K562 (cell line): ENCODE data around the gene LEPR. TPM values are rescaled to one million over a fixed set of nuclear protein-coding genes. Genes with fewer than 3 reads are reported as not detected.

Experiments
- CXXC5 ChIP-seq: fragments of 250-450 bp; sonication (Bioruptor Pico); IDR thresholded peaks from 2 replicates; pipeline ENCODE4 v1.8.0; 2022; ENCODE audit warnings: inconsistent platforms, mild to moderate bottlenecking, moderate library complexity
- IRF2 ChIP-seq: sonication (generic); formaldehyde crosslinking; IDR thresholded peaks from 2 replicates; pipeline ENCODE4 v1.8.1; 2022; ENCODE audit warnings: mild to moderate bottlenecking, missing genetic modification reagents
- KAT8 ChIP-seq: fragments of 450-650 bp; IDR thresholded peaks from 2 replicates; pipeline ENCODE4 v1.6.1; 2016; ENCODE audit warnings: low read depth, mild to moderate bottlenecking
- MCM2 ChIP-seq: fragments of 450-650 bp; IDR thresholded peaks from 2 replicates; pipeline ENCODE4 v1.6.1; 2017; ENCODE audit warnings: low read depth, mild to moderate bottlenecking
- MYBL2 ChIP-seq, 2 experiments: fragments of 450-650 bp in 1 of 2; sonication (generic) in 1 of 2; formaldehyde crosslinking in 1 of 2; IDR thresholded peaks; 2 replicates each; pipeline versions ENCODE4 v1.6.1 to v1.8.1; 2017 to 2022; ENCODE audit warnings: borderline replicate concordance in 1 of 2, inconsistent platforms in 1 of 2, low read depth in 1 of 2, mild to moderate bottlenecking in 1 of 2, missing genetic modification reagents in 1 of 2, moderate library complexity in 1 of 2
- POLR3G ChIP-seq: IDR thresholded peaks from 2 replicates; pipeline ENCODE4 v1.6.1; 2011; ENCODE audit not compliant: insufficient read length, insufficient replicate concordance; ENCODE audit errors: extremely low read depth
- RNF2 ChIP-seq: sonication (generic); IDR thresholded peaks from 2 replicates; pipeline ENCODE4 v1.6.1; 2016
- TEAD1 ChIP-seq, 2 experiments: fragments of 450-650 bp in 1 of 2; sonication (generic) in 1 of 2; formaldehyde crosslinking; IDR thresholded peaks; 2 replicates each; pipeline versions ENCODE4 v1.4.0 to v1.8.0; 2020 to 2022; ENCODE audit warnings: mild to moderate bottlenecking in 2 of 2, missing genetic modification reagents in 1 of 2
- ZNF239 ChIP-seq: fragments of 250-450 bp; sonication (Bioruptor Pico); IDR thresholded peaks from 2 replicates; pipeline ENCODE4 v1.4.0; 2020; ENCODE audit warnings: mild to moderate bottlenecking
- ZNF57 ChIP-seq: fragments of 450-650 bp; formaldehyde crosslinking; IDR thresholded peaks from 2 replicates; pipeline ENCODE4 v1.4.0; 2020; ENCODE audit warnings: mild to moderate bottlenecking, moderate library complexity
- ZNF785 ChIP-seq: fragments of 250-450 bp; sonication (Bioruptor Pico); IDR thresholded peaks from 2 replicates; pipeline ENCODE4 v1.4.0; 2020; ENCODE audit warnings: mild to moderate bottlenecking
- polyA plus RNA-seq, 8 experiments: library from polyadenylated mRNA; depleted of rRNA in 4 of 8; stranded (reverse) in 5 of 8; unstranded in 3 of 8; fragments of >200 nt; fragmentation: Nextera tagmentation in 2 of 8; fragmentation: Illumina TruSeq in 1 of 8; extraction: Ambion mirVana in 2 of 8; extraction: Trizol in 1 of 8; gene quantifications; 2 replicates each; pipeline versions ENCODE4 v1.2.1 to v1.2.3, GENCODE V29; 2011 to 2014; ENCODE audit warnings: inconsistent platforms in 1 of 8, missing spikeins in 1 of 8
- total RNA-seq, 7 experiments: library from RNA; depleted of rRNA in 6 of 7; stranded (reverse); fragments of >200 nt in 6 of 7; fragmentation: Illumina TruSeq in 2 of 7; extraction: Trizol in 2 of 7; gene quantifications; 2 replicates each; pipeline versions ENCODE4 v1.2.1 to v1.2.3, GENCODE V29; 2011 to 2021; ENCODE audit warnings: low replicate concordance in 1 of 7
- TF ChIP-seq, protein P1 (sequence below): sonication (generic); formaldehyde crosslinking; IDR thresholded peaks from 2 replicates; pipeline ENCODE4 v1.8.0; 2022; ENCODE audit warnings: mild to moderate bottlenecking, missing genetic modification reagents
- TF ChIP-seq, protein P2 (sequence below): fragments of 250-450 bp; sonication (Bioruptor Pico); IDR thresholded peaks from 2 replicates; pipeline ENCODE4 v1.4.0; 2020; ENCODE audit warnings: mild to moderate bottlenecking, moderate library complexity
- TF ChIP-seq, protein P3 (sequence below): fragments of 250-450 bp; sonication (Bioruptor Pico); IDR thresholded peaks from 2 replicates; pipeline ENCODE4 v1.8.0; 2021; ENCODE audit warnings: moderate library complexity, mild to moderate bottlenecking, inconsistent platforms
- TF ChIP-seq, protein P4 (sequence below): sonication (generic); formaldehyde crosslinking; IDR thresholded peaks from 2 replicates; pipeline ENCODE4 v1.8.0; 2022; ENCODE audit warnings: missing genetic modification reagents, mild to moderate bottlenecking, borderline replicate concordance
- TF ChIP-seq, protein P5 (sequence below): fragments of 250-450 bp; sonication (Bioruptor Pico); IDR thresholded peaks from 2 replicates; pipeline ENCODE4 v1.8.0; 2022; ENCODE audit warnings: moderate library complexity, mild to moderate bottlenecking, inconsistent platforms
- TF ChIP-seq, protein P6 (sequence below): fragments of 250-450 bp; sonication (Bioruptor Pico); IDR thresholded peaks from 2 replicates; pipeline ENCODE4 v1.8.0; 2021; ENCODE audit warnings: moderate library complexity, mild to moderate bottlenecking, inconsistent platforms

LEPR gene
- total and polyA plus RNA-seq, 9 of the 15 experiments (the other 6 are each of a cell fraction or from before 2014, with no cell fraction given): 12.2 to 111 (median 43.1) TPM

DNA sequence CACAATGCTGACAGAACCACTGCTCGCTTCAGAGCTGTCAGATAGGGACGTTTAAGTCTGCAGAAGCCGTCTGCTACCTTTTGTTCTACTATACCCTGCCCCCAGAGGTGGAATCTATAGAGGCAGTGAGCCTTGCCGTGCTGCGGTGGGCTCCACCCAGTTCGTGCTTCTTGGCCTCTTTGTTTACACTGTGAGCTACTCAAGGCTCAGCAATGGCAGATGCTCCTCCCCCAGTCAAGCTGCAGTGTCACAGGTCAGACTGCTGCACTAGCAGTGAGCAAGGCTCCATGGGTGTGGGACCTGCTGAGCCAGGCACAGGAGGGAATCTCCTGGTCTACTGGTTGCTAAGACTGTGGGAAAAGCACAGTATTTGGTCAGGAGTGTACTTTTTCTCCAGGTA lies 47.1 kb downstream of the LEPR start (continued):
- TF ChIP-seq, protein P1, sequence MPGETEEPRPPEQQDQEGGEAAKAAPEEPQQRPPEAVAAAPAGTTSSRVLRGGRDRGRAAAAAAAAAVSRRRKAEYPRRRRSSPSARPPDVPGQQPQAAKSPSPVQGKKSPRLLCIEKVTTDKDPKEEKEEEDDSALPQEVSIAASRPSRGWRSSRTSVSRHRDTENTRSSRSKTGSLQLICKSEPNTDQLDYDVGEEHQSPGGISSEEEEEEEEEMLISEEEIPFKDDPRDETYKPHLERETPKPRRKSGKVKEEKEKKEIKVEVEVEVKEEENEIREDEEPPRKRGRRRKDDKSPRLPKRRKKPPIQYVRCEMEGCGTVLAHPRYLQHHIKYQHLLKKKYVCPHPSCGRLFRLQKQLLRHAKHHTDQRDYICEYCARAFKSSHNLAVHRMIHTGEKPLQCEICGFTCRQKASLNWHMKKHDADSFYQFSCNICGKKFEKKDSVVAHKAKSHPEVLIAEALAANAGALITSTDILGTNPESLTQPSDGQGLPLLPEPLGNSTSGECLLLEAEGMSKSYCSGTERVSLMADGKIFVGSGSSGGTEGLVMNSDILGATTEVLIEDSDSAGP: no peak
- TF ChIP-seq TEAD1 (CRISPR knock-in tag; IDR thresholded peaks at IDR 0.05): no peak
- TF ChIP-seq MYBL2 (IDR thresholded peaks at IDR 0.05; ENCODE audit: low read depth): no peak
- no peak for TF ChIP-seq MYBL2 (CRISPR knock-in tag; IDR thresholded peaks at IDR 0.05; ENCODE audit: borderline replicate concordance)
- TF ChIP-seq, protein P2, sequence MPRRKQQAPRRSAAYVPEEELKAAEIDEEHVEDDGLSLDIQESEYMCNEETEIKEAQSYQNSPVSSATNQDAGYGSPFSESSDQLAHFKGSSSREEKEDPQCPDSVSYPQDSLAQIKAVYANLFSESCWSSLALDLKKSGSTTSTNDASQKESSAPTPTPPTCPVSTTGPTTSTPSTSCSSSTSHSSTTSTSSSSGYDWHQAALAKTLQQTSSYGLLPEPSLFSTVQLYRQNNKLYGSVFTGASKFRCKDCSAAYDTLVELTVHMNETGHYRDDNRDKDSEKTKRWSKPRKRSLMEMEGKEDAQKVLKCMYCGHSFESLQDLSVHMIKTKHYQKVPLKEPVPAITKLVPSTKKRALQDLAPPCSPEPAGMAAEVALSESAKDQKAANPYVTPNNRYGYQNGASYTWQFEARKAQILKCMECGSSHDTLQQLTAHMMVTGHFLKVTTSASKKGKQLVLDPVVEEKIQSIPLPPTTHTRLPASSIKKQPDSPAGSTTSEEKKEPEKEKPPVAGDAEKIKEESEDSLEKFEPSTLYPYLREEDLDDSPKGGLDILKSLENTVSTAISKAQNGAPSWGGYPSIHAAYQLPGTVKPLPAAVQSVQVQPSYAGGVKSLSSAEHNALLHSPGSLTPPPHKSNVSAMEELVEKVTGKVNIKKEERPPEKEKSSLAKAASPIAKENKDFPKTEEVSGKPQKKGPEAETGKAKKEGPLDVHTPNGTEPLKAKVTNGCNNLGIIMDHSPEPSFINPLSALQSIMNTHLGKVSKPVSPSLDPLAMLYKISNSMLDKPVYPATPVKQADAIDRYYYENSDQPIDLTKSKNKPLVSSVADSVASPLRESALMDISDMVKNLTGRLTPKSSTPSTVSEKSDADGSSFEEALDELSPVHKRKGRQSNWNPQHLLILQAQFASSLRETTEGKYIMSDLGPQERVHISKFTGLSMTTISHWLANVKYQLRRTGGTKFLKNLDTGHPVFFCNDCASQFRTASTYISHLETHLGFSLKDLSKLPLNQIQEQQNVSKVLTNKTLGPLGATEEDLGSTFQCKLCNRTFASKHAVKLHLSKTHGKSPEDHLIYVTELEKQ (CRISPR knock-in tag): no peak
- no peak for TF ChIP-seq KAT8
- TF ChIP-seq ZNF785 (CRISPR knock-in tag): no peak
- TF ChIP-seq, protein P3, sequence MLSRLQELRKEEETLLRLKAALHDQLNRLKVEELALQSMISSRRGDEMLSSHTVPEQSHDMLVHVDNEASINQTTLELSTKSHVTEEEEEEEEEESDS (CRISPR knock-in tag): no peak
- no peak for TF ChIP-seq ZNF57 (CRISPR knock-in tag)
- no peak for TF ChIP-seq POLR3G
- TF ChIP-seq, protein P4, sequence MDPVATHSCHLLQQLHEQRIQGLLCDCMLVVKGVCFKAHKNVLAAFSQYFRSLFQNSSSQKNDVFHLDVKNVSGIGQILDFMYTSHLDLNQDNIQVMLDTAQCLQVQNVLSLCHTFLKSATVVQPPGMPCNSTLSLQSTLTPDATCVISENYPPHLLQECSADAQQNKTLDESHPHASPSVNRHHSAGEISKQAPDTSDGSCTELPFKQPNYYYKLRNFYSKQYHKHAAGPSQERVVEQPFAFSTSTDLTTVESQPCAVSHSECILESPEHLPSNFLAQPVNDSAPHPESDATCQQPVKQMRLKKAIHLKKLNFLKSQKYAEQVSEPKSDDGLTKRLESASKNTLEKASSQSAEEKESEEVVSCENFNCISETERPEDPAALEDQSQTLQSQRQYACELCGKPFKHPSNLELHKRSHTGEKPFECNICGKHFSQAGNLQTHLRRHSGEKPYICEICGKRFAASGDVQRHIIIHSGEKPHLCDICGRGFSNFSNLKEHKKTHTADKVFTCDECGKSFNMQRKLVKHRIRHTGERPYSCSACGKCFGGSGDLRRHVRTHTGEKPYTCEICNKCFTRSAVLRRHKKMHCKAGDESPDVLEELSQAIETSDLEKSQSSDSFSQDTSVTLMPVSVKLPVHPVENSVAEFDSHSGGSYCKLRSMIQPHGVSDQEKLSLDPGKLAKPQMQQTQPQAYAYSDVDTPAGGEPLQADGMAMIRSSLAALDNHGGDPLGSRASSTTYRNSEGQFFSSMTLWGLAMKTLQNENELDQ (CRISPR knock-in tag): no peak
- TF ChIP-seq, protein P5, sequence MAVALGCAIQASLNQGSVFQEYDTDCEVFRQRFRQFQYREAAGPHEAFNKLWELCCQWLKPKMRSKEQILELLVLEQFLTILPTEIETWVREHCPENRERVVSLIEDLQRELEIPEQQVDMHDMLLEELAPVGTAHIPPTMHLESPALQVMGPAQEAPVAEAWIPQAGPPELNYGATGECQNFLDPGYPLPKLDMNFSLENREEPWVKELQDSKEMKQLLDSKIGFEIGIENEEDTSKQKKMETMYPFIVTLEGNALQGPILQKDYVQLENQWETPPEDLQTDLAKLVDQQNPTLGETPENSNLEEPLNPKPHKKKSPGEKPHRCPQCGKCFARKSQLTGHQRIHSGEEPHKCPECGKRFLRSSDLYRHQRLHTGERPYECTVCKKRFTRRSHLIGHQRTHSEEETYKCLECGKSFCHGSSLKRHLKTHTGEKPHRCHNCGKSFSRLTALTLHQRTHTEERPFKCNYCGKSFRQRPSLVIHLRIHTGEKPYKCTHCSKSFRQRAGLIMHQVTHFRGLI (CRISPR knock-in tag): no peak
- no peak for TF ChIP-seq ZNF239 (CRISPR knock-in tag)
- TF ChIP-seq CXXC5 (CRISPR knock-in tag): peak; percentile 43
- no peak for TF ChIP-seq RNF2
- TF ChIP-seq MCM2: no peak
- TF ChIP-seq, protein P6, sequence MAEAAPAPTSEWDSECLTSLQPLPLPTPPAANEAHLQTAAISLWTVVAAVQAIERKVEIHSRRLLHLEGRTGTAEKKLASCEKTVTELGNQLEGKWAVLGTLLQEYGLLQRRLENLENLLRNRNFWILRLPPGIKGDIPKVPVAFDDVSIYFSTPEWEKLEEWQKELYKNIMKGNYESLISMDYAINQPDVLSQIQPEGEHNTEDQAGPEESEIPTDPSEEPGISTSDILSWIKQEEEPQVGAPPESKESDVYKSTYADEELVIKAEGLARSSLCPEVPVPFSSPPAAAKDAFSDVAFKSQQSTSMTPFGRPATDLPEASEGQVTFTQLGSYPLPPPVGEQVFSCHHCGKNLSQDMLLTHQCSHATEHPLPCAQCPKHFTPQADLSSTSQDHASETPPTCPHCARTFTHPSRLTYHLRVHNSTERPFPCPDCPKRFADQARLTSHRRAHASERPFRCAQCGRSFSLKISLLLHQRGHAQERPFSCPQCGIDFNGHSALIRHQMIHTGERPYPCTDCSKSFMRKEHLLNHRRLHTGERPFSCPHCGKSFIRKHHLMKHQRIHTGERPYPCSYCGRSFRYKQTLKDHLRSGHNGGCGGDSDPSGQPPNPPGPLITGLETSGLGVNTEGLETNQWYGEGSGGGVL (CRISPR knock-in tag): no peak
- TF ChIP-seq IRF2: no peak
